Measurements from ENCODE around the gene EIF3L.

EIF3L gene

DNA sequence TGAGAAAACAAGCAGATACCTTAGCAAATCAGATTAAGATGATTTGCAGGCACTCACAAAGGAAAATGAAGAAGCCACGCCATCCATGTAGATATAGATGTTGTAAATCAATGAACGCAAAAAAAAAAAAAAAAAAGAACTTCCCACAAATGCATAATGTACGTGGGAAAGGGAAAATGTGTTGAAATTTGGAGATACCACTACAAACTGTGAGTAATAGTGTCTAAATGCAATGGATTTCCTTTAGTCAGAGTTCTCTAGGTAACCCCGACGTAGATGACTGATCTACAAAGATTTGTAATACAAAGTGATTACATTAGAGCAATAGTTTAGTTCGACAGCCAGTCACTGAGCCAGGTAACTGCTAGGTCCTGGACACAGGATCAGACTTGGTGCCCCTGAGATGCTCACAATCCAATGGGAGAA, 4.3 kb upstream of the EIF3L start:
- no peak for TF ChIP-seq GLIS3 (CRISPR knock-in tag; IDR thresholded peaks at IDR 0.05)
- TF ChIP-seq, protein P1, sequence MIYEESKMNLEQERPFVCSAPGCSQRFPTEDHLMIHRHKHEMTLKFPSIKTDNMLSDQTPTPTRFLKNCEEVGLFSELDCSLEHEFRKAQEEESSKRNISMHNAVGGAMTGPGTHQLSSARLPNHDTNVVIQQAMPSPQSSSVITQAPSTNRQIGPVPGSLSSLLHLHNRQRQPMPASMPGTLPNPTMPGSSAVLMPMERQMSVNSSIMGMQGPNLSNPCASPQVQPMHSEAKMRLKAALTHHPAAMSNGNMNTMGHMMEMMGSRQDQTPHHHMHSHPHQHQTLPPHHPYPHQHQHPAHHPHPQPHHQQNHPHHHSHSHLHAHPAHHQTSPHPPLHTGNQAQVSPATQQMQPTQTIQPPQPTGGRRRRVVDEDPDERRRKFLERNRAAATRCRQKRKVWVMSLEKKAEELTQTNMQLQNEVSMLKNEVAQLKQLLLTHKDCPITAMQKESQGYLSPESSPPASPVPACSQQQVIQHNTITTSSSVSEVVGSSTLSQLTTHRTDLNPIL (CRISPR knock-in tag; IDR thresholded peaks at IDR 0.05; ENCODE audit: low read depth): no peak
- TF ChIP-seq ZNF8 (CRISPR knock-in tag; IDR thresholded peaks at IDR 0.05): no peak
- TF ChIP-seq, protein P2, sequence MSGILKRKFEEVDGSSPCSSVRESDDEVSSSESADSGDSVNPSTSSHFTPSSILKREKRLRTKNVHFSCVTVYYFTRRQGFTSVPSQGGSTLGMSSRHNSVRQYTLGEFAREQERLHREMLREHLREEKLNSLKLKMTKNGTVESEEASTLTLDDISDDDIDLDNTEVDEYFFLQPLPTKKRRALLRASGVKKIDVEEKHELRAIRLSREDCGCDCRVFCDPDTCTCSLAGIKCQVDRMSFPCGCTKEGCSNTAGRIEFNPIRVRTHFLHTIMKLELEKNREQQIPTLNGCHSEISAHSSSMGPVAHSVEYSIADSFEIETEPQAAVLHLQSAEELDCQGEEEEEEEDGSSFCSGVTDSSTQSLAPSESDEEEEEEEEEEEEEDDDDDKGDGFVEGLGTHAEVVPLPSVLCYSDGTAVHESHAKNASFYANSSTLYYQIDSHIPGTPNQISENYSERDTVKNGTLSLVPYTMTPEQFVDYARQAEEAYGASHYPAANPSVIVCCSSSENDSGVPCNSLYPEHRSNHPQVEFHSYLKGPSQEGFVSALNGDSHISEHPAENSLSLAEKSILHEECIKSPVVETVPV (CRISPR knock-in tag; IDR thresholded peaks at IDR 0.05): no peak
- no peak for TF ChIP-seq ARNTL (CRISPR knock-in tag; IDR thresholded peaks at IDR 0.05; ENCODE audit: borderline replicate concordance, low read depth)
- TF ChIP-seq PPARA (CRISPR knock-in tag; IDR thresholded peaks at IDR 0.05; ENCODE audit: borderline replicate concordance): no peak
- TF ChIP-seq TCF4 (CRISPR knock-in tag; IDR thresholded peaks at IDR 0.05; ENCODE audit: borderline replicate concordance): no peak
- TF ChIP-seq, protein P3, sequence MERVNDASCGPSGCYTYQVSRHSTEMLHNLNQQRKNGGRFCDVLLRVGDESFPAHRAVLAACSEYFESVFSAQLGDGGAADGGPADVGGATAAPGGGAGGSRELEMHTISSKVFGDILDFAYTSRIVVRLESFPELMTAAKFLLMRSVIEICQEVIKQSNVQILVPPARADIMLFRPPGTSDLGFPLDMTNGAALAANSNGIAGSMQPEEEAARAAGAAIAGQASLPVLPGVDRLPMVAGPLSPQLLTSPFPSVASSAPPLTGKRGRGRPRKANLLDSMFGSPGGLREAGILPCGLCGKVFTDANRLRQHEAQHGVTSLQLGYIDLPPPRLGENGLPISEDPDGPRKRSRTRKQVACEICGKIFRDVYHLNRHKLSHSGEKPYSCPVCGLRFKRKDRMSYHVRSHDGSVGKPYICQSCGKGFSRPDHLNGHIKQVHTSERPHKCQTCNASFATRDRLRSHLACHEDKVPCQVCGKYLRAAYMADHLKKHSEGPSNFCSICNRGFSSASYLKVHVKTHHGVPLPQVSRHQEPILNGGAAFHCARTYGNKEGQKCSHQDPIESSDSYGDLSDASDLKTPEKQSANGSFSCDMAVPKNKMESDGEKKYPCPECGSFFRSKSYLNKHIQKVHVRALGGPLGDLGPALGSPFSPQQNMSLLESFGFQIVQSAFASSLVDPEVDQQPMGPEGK (CRISPR knock-in tag; IDR thresholded peaks at IDR 0.05; ENCODE audit: borderline replicate concordance): no peak
- TF ChIP-seq ISL1 (CRISPR knock-in tag; IDR thresholded peaks at IDR 0.05): no peak
- TF ChIP-seq BACH2 (CRISPR knock-in tag; IDR thresholded peaks at IDR 0.05; ENCODE audit: borderline replicate concordance): no peak
- TF ChIP-seq CSDC2 (CRISPR knock-in tag; IDR thresholded peaks at IDR 0.05): no peak
- ATAC-seq: no peak

DNA sequence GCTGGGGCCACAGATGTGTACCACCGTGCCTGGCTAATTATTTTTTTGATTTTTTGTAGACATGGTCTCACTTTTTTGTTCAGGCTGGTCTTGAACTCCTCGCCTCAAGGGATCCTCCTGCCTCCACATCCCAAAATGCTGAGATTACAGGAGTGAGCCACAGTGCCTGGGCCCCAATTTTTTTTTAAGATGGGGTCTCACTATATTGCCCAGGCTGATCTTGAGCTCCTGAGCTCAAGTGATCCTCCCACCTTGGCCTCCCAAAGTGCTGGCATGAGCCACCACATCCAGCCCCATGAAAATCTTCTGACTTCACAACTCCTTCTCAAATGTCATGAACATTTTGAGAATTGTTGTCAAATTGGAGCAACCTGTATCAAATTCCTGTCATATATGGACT, 2.8 kb upstream of the EIF3L start:
- no peak for ATAC-seq
- TF ChIP-seq ZNF565 (CRISPR knock-in tag; conservative IDR thresholded peaks at IDR 0.05; ENCODE audit: low read depth): no peak
- no peak for TF ChIP-seq SNAI2 (CRISPR knock-in tag; IDR thresholded peaks at IDR 0.05)
- TF ChIP-seq, protein P4, sequence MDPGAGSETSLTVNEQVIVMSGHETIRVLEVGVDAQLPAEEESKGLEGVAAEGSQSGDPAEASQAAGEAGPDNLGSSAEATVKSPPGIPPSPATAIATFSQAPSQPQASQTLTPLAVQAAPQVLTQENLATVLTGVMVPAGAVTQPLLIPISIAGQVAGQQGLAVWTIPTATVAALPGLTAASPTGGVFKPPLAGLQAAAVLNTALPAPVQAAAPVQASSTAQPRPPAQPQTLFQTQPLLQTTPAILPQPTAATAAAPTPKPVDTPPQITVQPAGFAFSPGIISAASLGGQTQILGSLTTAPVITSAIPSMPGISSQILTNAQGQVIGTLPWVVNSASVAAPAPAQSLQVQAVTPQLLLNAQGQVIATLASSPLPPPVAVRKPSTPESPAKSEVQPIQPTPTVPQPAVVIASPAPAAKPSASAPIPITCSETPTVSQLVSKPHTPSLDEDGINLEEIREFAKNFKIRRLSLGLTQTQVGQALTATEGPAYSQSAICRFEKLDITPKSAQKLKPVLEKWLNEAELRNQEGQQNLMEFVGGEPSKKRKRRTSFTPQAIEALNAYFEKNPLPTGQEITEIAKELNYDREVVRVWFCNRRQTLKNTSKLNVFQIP (CRISPR knock-in tag; IDR thresholded peaks at IDR 0.05; ENCODE audit: borderline replicate concordance, low read depth): no peak
- TF ChIP-seq CSDC2 (CRISPR knock-in tag; IDR thresholded peaks at IDR 0.05): no peak
- TF ChIP-seq ZC3H10 (CRISPR knock-in tag; IDR thresholded peaks at IDR 0.05): no peak
- no peak for TF ChIP-seq RARB (CRISPR knock-in tag; IDR thresholded peaks at IDR 0.05)
- TF ChIP-seq ZFP3 (CRISPR knock-in tag; IDR thresholded peaks at IDR 0.05): no peak
- no peak for TF ChIP-seq TCF4 (CRISPR knock-in tag; IDR thresholded peaks at IDR 0.05; ENCODE audit: borderline replicate concordance)
- TF ChIP-seq OSR1 (CRISPR knock-in tag; IDR thresholded peaks at IDR 0.05): no peak
- TF ChIP-seq, protein P2 (CRISPR knock-in tag; IDR thresholded peaks at IDR 0.05): no peak
- TF ChIP-seq ESRRG (CRISPR knock-in tag; IDR thresholded peaks at IDR 0.05): no peak
- TF ChIP-seq PPARA (CRISPR knock-in tag; IDR thresholded peaks at IDR 0.05; ENCODE audit: borderline replicate concordance): no peak
- no peak for TF ChIP-seq ZNF8 (CRISPR knock-in tag; IDR thresholded peaks at IDR 0.05)
- TF ChIP-seq, protein P5, sequence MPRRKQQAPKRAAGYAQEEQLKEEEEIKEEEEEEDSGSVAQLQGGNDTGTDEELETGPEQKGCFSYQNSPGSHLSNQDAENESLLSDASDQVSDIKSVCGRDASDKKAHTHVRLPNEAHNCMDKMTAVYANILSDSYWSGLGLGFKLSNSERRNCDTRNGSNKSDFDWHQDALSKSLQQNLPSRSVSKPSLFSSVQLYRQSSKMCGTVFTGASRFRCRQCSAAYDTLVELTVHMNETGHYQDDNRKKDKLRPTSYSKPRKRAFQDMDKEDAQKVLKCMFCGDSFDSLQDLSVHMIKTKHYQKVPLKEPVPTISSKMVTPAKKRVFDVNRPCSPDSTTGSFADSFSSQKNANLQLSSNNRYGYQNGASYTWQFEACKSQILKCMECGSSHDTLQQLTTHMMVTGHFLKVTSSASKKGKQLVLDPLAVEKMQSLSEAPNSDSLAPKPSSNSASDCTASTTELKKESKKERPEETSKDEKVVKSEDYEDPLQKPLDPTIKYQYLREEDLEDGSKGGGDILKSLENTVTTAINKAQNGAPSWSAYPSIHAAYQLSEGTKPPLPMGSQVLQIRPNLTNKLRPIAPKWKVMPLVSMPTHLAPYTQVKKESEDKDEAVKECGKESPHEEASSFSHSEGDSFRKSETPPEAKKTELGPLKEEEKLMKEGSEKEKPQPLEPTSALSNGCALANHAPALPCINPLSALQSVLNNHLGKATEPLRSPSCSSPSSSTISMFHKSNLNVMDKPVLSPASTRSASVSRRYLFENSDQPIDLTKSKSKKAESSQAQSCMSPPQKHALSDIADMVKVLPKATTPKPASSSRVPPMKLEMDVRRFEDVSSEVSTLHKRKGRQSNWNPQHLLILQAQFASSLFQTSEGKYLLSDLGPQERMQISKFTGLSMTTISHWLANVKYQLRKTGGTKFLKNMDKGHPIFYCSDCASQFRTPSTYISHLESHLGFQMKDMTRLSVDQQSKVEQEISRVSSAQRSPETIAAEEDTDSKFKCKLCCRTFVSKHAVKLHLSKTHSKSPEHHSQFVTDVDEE (CRISPR knock-in tag; IDR thresholded peaks at IDR 0.05): no peak
- TF ChIP-seq ISL1 (CRISPR knock-in tag; IDR thresholded peaks at IDR 0.05): no peak
- no peak for TF ChIP-seq TOX (CRISPR knock-in tag; IDR thresholded peaks at IDR 0.05; ENCODE audit: borderline replicate concordance)
- no peak for TF ChIP-seq ZFP30 (CRISPR knock-in tag; IDR thresholded peaks at IDR 0.05)
- no peak for TF ChIP-seq ZNF70 (CRISPR knock-in tag; IDR thresholded peaks at IDR 0.05)
